ENCODE results near the gene SLC16A14.
"Not testable (repeated sequence)": the region's sequence is repeated elsewhere in the genome, so short reads cannot be mapped to it uniquely, and the experiment has no call there.

The SLC16A14 gene, protein sequence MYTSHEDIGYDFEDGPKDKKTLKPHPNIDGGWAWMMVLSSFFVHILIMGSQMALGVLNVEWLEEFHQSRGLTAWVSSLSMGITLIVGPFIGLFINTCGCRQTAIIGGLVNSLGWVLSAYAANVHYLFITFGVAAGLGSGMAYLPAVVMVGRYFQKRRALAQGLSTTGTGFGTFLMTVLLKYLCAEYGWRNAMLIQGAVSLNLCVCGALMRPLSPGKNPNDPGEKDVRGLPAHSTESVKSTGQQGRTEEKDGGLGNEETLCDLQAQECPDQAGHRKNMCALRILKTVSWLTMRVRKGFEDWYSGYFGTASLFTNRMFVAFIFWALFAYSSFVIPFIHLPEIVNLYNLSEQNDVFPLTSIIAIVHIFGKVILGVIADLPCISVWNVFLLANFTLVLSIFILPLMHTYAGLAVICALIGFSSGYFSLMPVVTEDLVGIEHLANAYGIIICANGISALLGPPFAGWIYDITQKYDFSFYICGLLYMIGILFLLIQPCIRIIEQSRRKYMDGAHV

DNA sequence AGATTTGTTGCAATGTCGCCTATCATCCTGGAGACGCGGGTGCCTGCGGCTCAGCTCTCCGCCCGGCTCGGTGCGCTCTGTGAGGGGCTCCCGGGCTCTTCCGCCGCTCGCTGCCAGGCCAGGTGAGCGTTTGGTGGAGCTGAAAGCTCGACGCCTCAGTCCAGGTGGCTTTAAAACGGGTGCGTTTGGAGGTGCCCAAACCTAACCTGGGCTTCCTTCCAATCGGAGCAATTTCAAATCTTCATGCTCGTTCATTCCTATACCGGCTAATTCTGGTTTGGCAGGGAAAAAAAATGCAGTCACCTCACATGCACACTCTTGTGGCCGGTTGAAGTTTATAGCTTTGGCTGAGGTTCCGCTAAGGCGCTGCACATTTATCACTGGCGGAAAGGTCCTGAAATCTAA, at the start of gene SLC16A14:
SLC16A14 (minus strand) TSS at position 274 of the 405 bp plus-strand sequence. CDS start 9,572 bp downstream, outside the sequence.
- Histone ChIP-seq H3K4me2 (ENCODE audit: low read depth, low read length) (peak within 1 kb of the TSS; percentile 88), H4K20me1 (ENCODE audit: insufficient read depth, low read length) (no peaks in the 10 kb centered on the region), H3K4me3 (ENCODE audit: low read length) (peak within 1 kb of the TSS; percentile 89), H2AFZ (ENCODE audit: low read length) (peak within 1 kb of the TSS; percentile 88), H3K9me3 (replicated peaks; ENCODE audit: insufficient read depth, low read length) (no peaks in the 10 kb centered on the region), H3K27me3 (replicated peaks; ENCODE audit: insufficient read depth, low read length) (no peaks in the 10 kb centered on the region), H3K4me1 (ENCODE audit: low read length) (peaks cover 8% of the 10 kb centered on the region), H3K27ac (ENCODE audit: low read length) (peak within 1 kb of the TSS; percentile 75; the same call in 1 of the 2 replicates), H3K79me2 (ENCODE audit: low read length) (peaks cover 40% of the 10 kb centered on the region), H3K36me3 (replicated peaks; ENCODE audit: insufficient read depth, low read length) (no peaks in the 10 kb centered on the region), H3K9ac (ENCODE audit: low read length) (peak within 1 kb of the TSS; percentile 85), H3K9me2 (replicated peaks; ENCODE audit: insufficient read depth, low read length) (no peaks in the 10 kb centered on the region), H3F3A (ENCODE audit: insufficient read depth, low read length) (peaks cover 12% of the 10 kb centered on the region)
- peak; percentile 73 for DNase-seq
- TF ChIP-seq, protein P1, sequence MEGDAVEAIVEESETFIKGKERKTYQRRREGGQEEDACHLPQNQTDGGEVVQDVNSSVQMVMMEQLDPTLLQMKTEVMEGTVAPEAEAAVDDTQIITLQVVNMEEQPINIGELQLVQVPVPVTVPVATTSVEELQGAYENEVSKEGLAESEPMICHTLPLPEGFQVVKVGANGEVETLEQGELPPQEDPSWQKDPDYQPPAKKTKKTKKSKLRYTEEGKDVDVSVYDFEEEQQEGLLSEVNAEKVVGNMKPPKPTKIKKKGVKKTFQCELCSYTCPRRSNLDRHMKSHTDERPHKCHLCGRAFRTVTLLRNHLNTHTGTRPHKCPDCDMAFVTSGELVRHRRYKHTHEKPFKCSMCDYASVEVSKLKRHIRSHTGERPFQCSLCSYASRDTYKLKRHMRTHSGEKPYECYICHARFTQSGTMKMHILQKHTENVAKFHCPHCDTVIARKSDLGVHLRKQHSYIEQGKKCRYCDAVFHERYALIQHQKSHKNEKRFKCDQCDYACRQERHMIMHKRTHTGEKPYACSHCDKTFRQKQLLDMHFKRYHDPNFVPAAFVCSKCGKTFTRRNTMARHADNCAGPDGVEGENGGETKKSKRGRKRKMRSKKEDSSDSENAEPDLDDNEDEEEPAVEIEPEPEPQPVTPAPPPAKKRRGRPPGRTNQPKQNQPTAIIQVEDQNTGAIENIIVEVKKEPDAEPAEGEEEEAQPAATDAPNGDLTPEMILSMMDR (IDR thresholded peaks at IDR 0.05; ENCODE audit: low read length) = peak; percentile 42
- TF ChIP-seq EZH2 (optimal IDR thresholded peaks at IDR 0.05; ENCODE audit: low read depth, low read length) = no peak
- no peak for TF ChIP-seq EZH2phosphoT487 (IDR thresholded peaks at IDR 0.05; ENCODE audit: low read length)

DNA sequence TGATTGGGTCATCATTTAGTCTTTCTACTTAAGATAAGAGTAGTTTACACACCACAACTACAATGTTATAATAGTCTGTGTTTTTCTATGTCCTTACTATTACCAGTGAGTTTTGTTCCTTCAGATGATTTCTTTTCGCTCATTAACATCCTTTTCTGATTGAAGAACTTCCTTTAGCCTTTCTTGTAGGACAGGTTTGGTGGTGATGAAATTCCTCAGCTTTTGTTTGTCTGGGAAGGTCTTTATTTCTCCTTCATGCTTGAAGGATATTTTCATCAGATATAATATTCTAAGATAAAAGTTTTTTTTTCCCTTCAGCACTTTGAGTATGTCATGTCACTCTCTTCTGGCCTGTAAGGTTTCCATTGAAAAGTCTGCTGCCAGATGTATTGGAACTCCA, 38.0 kb upstream of the SLC16A14 start:
- Histone ChIP-seq H3K9ac (ENCODE audit: low read length) (no peak overlapping the region), H3K27me3 (replicated peaks; ENCODE audit: insufficient read depth, low read length) (no peaks in the 10 kb centered on the region), H3K79me2 (ENCODE audit: low read length) (no peaks in the 10 kb centered on the region), H4K20me1 (ENCODE audit: insufficient read depth, low read length) (no peaks in the 10 kb centered on the region), H3K4me1 (ENCODE audit: low read length) (no peaks in the 10 kb centered on the region), H2AFZ (ENCODE audit: low read length) (no peak overlapping the region), H3K36me3 (replicated peaks; ENCODE audit: insufficient read depth, low read length) (no peaks in the 10 kb centered on the region), H3K4me2 (ENCODE audit: low read depth, low read length) (no peak overlapping the region), H3F3A (ENCODE audit: insufficient read depth, low read length) (no peaks in the 10 kb centered on the region), H3K9me3 (replicated peaks; ENCODE audit: insufficient read depth, low read length) (no peaks in the 10 kb centered on the region), H3K9me2 (replicated peaks; ENCODE audit: insufficient read depth, low read length) (no peaks in the 10 kb centered on the region), H3K4me3 (ENCODE audit: low read length) (no peak overlapping the region), H3K27ac (ENCODE audit: low read length) (no peak overlapping the region)
- no peak for DNase-seq
- TF ChIP-seq EZH2 (optimal IDR thresholded peaks at IDR 0.05; ENCODE audit: low read depth, low read length) (no peak), EZH2phosphoT487 (IDR thresholded peaks at IDR 0.05; ENCODE audit: low read length) (no peak)
- TF ChIP-seq, protein P1 (IDR thresholded peaks at IDR 0.05; ENCODE audit: low read length) = no peak

DNA sequence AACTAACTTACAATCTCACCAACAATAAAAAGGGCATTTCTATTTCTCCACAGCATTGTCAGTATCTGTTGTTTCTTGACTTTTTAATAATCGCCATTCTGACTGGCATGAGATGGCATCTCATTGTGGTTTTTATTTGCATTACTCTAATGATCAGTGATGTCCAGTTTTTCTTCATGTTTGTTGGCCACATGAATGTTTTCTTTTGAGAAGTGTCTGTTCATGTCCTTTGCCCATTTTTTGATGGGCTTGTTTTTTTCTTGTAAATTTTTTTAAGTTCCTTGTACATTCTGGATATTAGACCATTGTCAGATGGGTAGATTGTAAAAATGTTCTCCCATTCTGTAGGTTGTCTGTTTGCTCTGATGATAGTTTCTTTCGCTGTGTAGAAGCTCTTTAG, 33.2 kb upstream of the SLC16A14 start:
- H3K27me3 ChIP-seq (replicated peaks; ENCODE audit: insufficient read depth, low read length); H3K9ac ChIP-seq (ENCODE audit: low read length); H3K9me2 ChIP-seq (replicated peaks; ENCODE audit: insufficient read depth, low read length); H4K20me1 ChIP-seq (ENCODE audit: insufficient read depth, low read length); H3K4me2 ChIP-seq (ENCODE audit: low read depth, low read length); H2AFZ ChIP-seq (ENCODE audit: low read length); H3K4me3 ChIP-seq (ENCODE audit: low read length); H3K4me1 ChIP-seq (ENCODE audit: low read length); DNase-seq; H3K27ac ChIP-seq (ENCODE audit: low read length); H3K79me2 ChIP-seq (ENCODE audit: low read length); H3K9me3 ChIP-seq (replicated peaks; ENCODE audit: insufficient read depth, low read length); H3F3A ChIP-seq (ENCODE audit: insufficient read depth, low read length); H3K36me3 ChIP-seq (replicated peaks; ENCODE audit: insufficient read depth, low read length): not testable (repeated sequence)

DNA sequence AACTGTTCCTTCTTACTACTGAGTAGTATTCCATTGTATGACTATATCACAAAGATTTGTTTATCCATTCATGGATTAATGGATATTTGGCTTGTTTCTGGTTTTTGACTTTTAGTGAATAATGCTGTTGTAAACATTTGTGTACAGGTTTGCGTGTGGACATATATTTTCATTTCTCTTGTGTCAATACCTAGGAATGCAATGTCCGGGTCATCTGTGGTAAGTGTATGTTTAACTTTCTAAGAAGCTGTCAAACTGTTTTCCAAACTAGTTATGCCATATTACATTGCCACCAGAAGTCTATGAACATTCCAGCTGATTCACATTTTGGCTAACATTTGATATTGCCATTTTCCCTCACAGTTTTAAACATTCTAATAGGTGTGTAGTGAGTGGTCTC, 29.1 kb upstream of the SLC16A14 start:
- Histone ChIP-seq H3K27me3 (replicated peaks; ENCODE audit: insufficient read depth, low read length) (no peaks in the 10 kb centered on the region), H3K9me3 (replicated peaks; ENCODE audit: insufficient read depth, low read length) (no peaks in the 10 kb centered on the region), H3K36me3 (replicated peaks; ENCODE audit: insufficient read depth, low read length) (no peaks in the 10 kb centered on the region), H4K20me1 (ENCODE audit: insufficient read depth, low read length) (no peaks in the 10 kb centered on the region), H3K79me2 (ENCODE audit: low read length) (no peaks in the 10 kb centered on the region), H3K9ac (ENCODE audit: low read length) (no peak overlapping the region), H2AFZ (ENCODE audit: low read length) (no peak overlapping the region), H3K9me2 (replicated peaks; ENCODE audit: insufficient read depth, low read length) (no peaks in the 10 kb centered on the region), H3K4me2 (ENCODE audit: low read depth, low read length) (no peak overlapping the region), H3K4me3 (ENCODE audit: low read length) (no peak overlapping the region), H3K4me1 (ENCODE audit: low read length) (no peaks in the 10 kb centered on the region), H3F3A (ENCODE audit: insufficient read depth, low read length) (no peaks in the 10 kb centered on the region), H3K27ac (ENCODE audit: low read length) (no peak overlapping the region)
- TF ChIP-seq, protein P1 (IDR thresholded peaks at IDR 0.05; ENCODE audit: low read length) = no peak
- TF ChIP-seq EZH2phosphoT487 (IDR thresholded peaks at IDR 0.05; ENCODE audit: low read length) (no peak), EZH2 (optimal IDR thresholded peaks at IDR 0.05; ENCODE audit: low read depth, low read length) (no peak)
- no peak for DNase-seq

Data from MM.1S (cell line).